Neural cell (in vitro differentiated cells): ENCODE measurements around the gene TNF. TPM values are rescaled to one million over a fixed set of nuclear protein-coding genes. Genes with fewer than 3 reads are reported as not detected.

Experiments
- H2AFZ ChIP-seq: fragments of 200-600, 300-800 bp; sonication (generic), shearing (Covaris generic); 2 replicates; pipeline ENCODE4 v1.6.0; 2014; ENCODE audit warnings: low read depth, mild to moderate bottlenecking, antibody characterized with exemption, low read length, moderate library complexity
- H3F3A ChIP-seq: fragments of 200-600 bp; shearing (Covaris generic); 2 replicates; pipeline ENCODE4 v1.6.1; 2016; ENCODE audit warnings: mild to moderate bottlenecking, moderate library complexity, mixed read lengths, antibody characterized with exemption, low read length; ENCODE audit not compliant: insufficient read depth, poor library complexity, severe bottlenecking
- H3K27ac ChIP-seq: fragments of 200-600, 300-800 bp; sonication (generic), shearing (Covaris generic); 2 replicates; pipeline ENCODE4 v1.5.1; 2014; ENCODE audit warnings: mild to moderate bottlenecking, low read length, moderate library complexity
- H3K27me3 ChIP-seq: fragments of 300-800, 200-600 bp; sonication (generic), shearing (Covaris generic); 2 replicates; pipeline ENCODE4 v1.6.0; 2014; ENCODE audit warnings: mild to moderate bottlenecking, low read depth, low read length, moderate library complexity; ENCODE audit not compliant: insufficient read depth
- H3K36me3 ChIP-seq: fragments of 300-800, 200-600 bp; sonication (generic), shearing (Covaris generic); 2 replicates; pipeline ENCODE4 v1.5.1; 2014; ENCODE audit warnings: mild to moderate bottlenecking, antibody characterized with exemption, low read length, moderate library complexity; ENCODE audit not compliant: insufficient read depth
- H3K4me2 ChIP-seq: fragments of 300-800, 200-600 bp; sonication (generic), shearing (Covaris generic); 2 replicates; pipeline ENCODE4 v1.6.0; 2014; ENCODE audit warnings: mild to moderate bottlenecking, low read length
- H3K4me3 ChIP-seq: fragments of 300-800, 200-600 bp; sonication (generic), shearing (Covaris generic); 2 replicates; pipeline ENCODE4 v1.5.1; 2014; ENCODE audit warnings: mild to moderate bottlenecking, low read length, moderate library complexity
- H3K79me2 ChIP-seq: fragments of 200-600 bp; shearing (Covaris generic); replicated peaks from 2 replicates; pipeline ENCODE4 v1.6.0; 2014; ENCODE audit warnings: mild to moderate bottlenecking, low read length, moderate library complexity; ENCODE audit not compliant: insufficient read depth
- H3K9ac ChIP-seq: fragments of 300-800, 200-600 bp; sonication (generic), shearing (Covaris generic); 2 replicates; pipeline ENCODE4 v1.6.1; 2016; ENCODE audit warnings: mild to moderate bottlenecking, low read length, mixed read lengths
- H3K9me2 ChIP-seq: fragments of 200-600 bp; shearing (Covaris generic); 2 replicates; pipeline ENCODE4 v1.6.1; 2016; ENCODE audit warnings: mild to moderate bottlenecking, low read length, mixed read lengths; ENCODE audit not compliant: insufficient read depth
- H3K9me3 ChIP-seq: fragments of 200-600, 300-800 bp; sonication (generic), shearing (Covaris generic); 2 replicates; pipeline ENCODE4 v1.6.1; 2016; ENCODE audit warnings: mild to moderate bottlenecking, mixed run types, low read length, moderate library complexity, mixed read lengths
- H4K20me1 ChIP-seq: fragments of 200-600 bp; shearing (Covaris generic); 2 replicates; pipeline ENCODE4 v1.6.1; 2016; ENCODE audit warnings: mild to moderate bottlenecking, mixed run types; ENCODE audit not compliant: insufficient read depth
- CTCF ChIP-seq: fragments of 450-650 bp; IDR thresholded peaks from 2 replicates; pipeline ENCODE4 v1.5.1; 2014; ENCODE audit warnings: antibody characterized with exemption, mild to moderate bottlenecking, moderate library complexity; ENCODE audit not compliant: poor library complexity, severe bottlenecking
- EP300 ChIP-seq: fragments of 450-650 bp; conservative IDR thresholded peaks from 2 replicates; pipeline ENCODE4 v1.6.1; 2014; ENCODE audit warnings: antibody characterized with exemption, mild to moderate bottlenecking, moderate library complexity; ENCODE audit not compliant: poor library complexity, severe bottlenecking
- EZH2 ChIP-seq: fragments of 200-600, 300-800 bp; shearing (Covaris generic), sonication (generic); IDR thresholded peaks from 2 replicates; pipeline ENCODE4 v1.6.1; 2014; ENCODE audit warnings: antibody characterized with exemption, low read length, borderline replicate concordance, mild to moderate bottlenecking; ENCODE audit not compliant: insufficient read depth, poor library complexity, severe bottlenecking
- MXI1 ChIP-seq: fragments of 450-650 bp; conservative IDR thresholded peaks from 2 replicates; pipeline ENCODE4 v1.6.1; 2014; ENCODE audit warnings: antibody characterized with exemption, mild to moderate bottlenecking; ENCODE audit not compliant: poor library complexity, severe bottlenecking
- POLR2AphosphoS5 ChIP-seq: IDR thresholded peaks from 2 replicates; pipeline ENCODE4 v1.6.1; 2012
- RAD21 ChIP-seq: fragments of 450-650 bp; conservative IDR thresholded peaks from 2 replicates; pipeline ENCODE4 v1.6.1; 2014; ENCODE audit warnings: antibody characterized with exemption, mild to moderate bottlenecking, moderate library complexity
- REST ChIP-seq: IDR thresholded peaks from 2 replicates; pipeline ENCODE4 v1.6.1; 2012; ENCODE audit warnings: borderline replicate concordance
- SMC3 ChIP-seq: fragments of 450-650 bp; conservative IDR thresholded peaks from 2 replicates; pipeline ENCODE4 v1.6.1; 2014; ENCODE audit warnings: antibody characterized with exemption, mild to moderate bottlenecking, moderate library complexity; ENCODE audit not compliant: poor library complexity
- TAF1 ChIP-seq: IDR thresholded peaks from 2 replicates; pipeline ENCODE4 v1.6.1; 2012; ENCODE audit warnings: low read depth
- polyA plus RNA-seq: library from polyadenylated mRNA; depleted of rRNA; stranded (reverse); fragments of >200 nt; gene quantifications from 2 replicates; pipeline ENCODE4 v1.2.3, GENCODE V29; 2014

TNF gene
- polyA plus RNA-seq, 1 donor from 2014 or later: not detected

GRCh38 chr6:31572041-31572911 is 3.1 kb upstream of the TNF start, which contains the start of gene LTA:
TSS of gene LTA (plus strand) at chr6:31572289. CDS start at chr6:31572743, 454 bp downstream.
- H3K27me3 ChIP-seq: no peaks in the 10 kb centered on the region
- no peak within 1 kb of the TSS for H3K4me3 ChIP-seq
- no peaks in the 10 kb centered on the region for H4K20me1 ChIP-seq
- H3K9ac ChIP-seq: no peak within 1 kb of the TSS
- H3K36me3 ChIP-seq: no peaks in the 10 kb centered on the region
- TF ChIP-seq POLR2AphosphoS5 (no peak), CTCF (no peak), REST (no peak), EP300 (no peak), TAF1 (no peak), RAD21 (no peak), EZH2 (no peak), SMC3 (no peak), MXI1 (no peak)
- no peak within 1 kb of the TSS for H2AFZ ChIP-seq
- H3K9me3 ChIP-seq: no peaks in the 10 kb centered on the region
- H3K27ac ChIP-seq: no peak within 1 kb of the TSS
- no peak within 1 kb of the TSS for H3K4me2 ChIP-seq
- no peaks in the 10 kb centered on the region for H3F3A ChIP-seq
- no peaks in the 10 kb centered on the region for H3K79me2 ChIP-seq
- no peaks in the 10 kb centered on the region for H3K9me2 ChIP-seq

- no peak overlapping the region for H3K4me2 ChIP-seq
- TF ChIP-seq EZH2 (no peak), CTCF (no peak), RAD21 (no peak), SMC3 (no peak), EP300 (no peak), POLR2AphosphoS5 (no peak), TAF1 (no peak), REST (no peak), MXI1 (no peak)
- H3K9ac ChIP-seq: no peak overlapping the region
- no peak overlapping the region for H3K4me3 ChIP-seq
- H3K36me3 ChIP-seq: no peaks in the 10 kb centered on the region
- no peaks in the 10 kb centered on the region for H3K27me3 ChIP-seq
- H3K27ac ChIP-seq: no peak overlapping the region
- no peaks in the 10 kb centered on the region for H3K9me3 ChIP-seq
- H2AFZ ChIP-seq: no peak overlapping the region
- no peaks in the 10 kb centered on the region for H3K79me2 ChIP-seq
- no peaks in the 10 kb centered on the region for H3F3A ChIP-seq
- H4K20me1 ChIP-seq: no peaks in the 10 kb centered on the region
- no peaks in the 10 kb centered on the region for H3K9me2 ChIP-seq
Observed at GRCh38 chr6:31573239-31574105, 1.9 kb upstream of the TNF start.
